IPS-NIHi7 (cell line): ENCODE data around the gene C3orf52.

Experiments used
- DNase-seq: peaks from one replicate; pipeline ENCODE4 v3.0.0; 2012; ENCODE audit warnings: mixed read lengths; ENCODE audit errors: extremely low spot score

C3orf52 gene

GRCh38 chr3:112086875-112087524 lies 811 bp downstream of the C3orf52 start:
- DNase-seq: peak; percentile 29

DNA sequence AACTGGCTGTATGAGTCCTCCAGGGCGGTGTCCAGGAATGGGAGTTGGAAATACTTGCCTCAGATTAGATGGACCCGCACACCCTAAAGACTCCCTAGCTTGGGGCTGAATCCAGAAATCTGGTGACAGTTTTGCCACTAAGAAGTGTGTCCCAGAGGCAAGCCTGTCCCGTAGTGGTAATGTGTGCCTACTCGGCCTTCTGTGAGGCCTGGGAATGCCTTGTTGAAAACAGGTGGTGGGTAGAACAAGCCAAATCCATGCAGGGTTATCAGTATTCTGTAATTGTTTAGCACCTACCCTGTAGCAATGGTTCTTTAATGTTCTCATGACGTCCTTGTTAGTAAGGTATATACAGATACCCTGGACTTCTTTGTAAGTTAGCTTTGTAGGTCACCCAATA lies 1.6 kb downstream of the C3orf52 start:
- no peak for DNase-seq

- DNase-seq: no peak
Observed at GRCh38 chr3:112088944-112089343, 2.8 kb downstream of the C3orf52 start.

DNA sequence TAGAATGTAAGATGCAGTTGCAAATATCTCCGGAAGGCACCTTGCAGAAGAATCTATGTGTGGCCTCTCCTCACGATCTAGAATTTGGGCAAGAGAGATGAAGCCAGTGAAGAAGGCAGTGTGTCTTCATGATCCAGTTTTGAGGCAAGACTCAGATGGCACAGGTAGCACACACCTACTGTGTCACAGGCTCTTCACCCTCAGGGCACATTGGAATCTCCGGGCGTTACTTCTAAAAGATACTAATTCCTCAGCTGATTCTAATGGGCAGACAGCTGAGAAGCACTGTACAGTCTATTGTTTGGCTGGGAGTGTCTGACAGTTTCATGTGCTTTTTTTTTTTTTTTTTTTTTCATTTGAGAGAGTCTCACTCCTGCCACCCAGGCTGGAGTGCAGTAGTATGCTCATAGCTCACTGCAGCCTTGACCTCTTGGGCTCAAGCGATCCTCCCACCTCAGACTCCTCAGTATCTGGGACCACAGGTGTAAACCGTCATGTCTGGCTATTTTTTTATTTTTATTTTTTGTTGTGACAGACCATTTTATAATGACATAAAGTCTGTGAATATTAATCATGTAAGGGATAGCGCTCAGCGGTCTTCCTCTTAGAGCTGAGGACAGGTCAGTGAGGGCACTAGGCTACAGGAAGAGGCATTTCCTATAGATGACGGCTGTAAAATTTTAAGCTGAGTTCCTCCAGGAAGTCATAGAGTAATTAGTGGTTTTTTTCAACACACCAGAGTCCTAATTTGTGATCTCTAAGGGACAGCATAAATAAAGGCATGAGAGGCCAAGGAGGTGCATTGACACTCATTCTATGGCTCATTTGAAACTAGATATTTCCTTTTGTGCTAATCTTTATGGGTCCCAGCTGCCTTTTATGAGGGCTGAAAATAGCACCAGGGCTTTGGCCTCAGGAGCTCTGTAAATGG lies 4.0 kb downstream of the C3orf52 start:
- DNase-seq: no peak

DNA sequence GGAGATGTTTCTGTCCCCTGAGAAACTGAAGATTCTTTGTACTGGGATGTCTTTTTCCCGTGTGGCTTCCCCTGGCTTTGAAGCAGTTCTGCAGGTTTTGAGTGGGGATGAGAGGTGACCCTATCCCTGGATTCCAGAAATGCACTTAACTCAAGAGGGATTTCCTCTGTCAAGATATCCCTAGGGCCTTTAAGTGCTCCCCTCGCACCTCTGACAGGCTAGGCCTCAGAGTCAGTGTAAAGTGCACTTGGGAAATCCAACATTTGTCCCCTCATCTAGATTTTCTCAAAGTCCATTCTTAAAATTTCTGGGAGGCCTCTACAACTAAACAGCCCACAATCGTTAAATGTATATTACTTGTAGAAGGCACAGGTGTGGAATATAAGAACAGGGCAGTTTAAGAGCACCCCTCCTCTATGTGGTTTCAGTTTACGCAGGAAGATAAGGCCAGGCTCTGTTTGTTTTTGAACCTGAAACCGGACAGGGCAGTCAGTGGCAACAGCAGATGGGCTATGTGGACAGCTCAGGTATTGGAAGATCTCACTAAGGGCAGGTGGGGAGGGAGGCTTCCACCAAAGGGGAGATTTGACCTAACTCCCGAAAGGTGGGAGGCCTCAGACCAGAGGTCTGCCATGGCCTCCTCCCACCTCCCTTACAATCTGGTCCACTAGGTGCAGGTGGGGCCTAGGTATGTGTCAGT lies 4.8 kb downstream of the C3orf52 start:
- DNase-seq: no peak

- DNase-seq: peak; percentile 29
Observed at GRCh38 chr3:112092496-112093179, 6.4 kb downstream of the C3orf52 start.

GRCh38 chr3:112093180-112093522 lies 7.0 kb downstream of the C3orf52 start:
- DNase-seq: no peak

- no peak for DNase-seq
Observed at GRCh38 chr3:112095731-112096130, 9.5 kb downstream of the C3orf52 start.

- no peak for DNase-seq
Observed at GRCh38 chr3:112096176-112096575, 10.0 kb downstream of the C3orf52 start.

DNA sequence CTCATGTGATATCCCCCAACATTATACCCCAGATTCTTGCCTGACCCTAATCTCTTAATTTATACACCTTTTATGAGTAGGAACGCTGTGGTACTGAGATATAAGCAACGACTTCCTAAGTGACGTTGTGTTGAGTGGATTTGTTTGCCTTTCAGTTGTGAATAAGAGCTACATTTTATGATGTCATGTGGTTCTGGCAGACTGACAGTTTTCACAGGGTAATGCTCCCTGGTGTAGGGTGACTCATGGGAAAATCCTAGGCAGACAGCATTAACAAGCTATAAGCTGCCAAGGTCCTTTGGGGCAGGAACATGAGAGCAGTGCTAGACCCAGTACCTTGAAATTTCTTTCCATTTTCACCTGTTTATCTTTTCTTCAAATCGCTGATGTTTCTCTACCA lies 11.2 kb downstream of the C3orf52 start:
- no peak for DNase-seq

DNA sequence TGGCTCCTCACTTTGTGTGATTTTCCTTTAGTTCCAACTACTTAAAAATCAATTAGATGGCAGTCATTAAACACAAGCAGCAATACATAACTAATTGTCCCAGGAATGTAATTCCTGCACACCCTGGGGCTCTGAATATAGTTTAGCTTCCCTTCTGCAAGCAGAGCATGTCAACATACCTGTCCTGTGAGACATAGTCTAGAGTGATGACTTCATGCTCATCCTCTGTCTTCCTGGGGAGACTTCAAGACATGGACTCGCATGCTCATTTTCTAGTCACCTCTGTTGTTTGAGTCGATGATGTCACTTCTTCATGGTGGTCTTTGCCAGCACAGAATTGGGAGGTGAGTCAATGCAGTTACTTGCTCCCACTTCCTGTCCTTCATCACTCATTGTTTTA lies 15.7 kb downstream of the C3orf52 start:
- DNase-seq: no peak

GRCh38 chr3:112104774-112105173 lies 18.6 kb downstream of the C3orf52 start:
- no peak for DNase-seq

DNA sequence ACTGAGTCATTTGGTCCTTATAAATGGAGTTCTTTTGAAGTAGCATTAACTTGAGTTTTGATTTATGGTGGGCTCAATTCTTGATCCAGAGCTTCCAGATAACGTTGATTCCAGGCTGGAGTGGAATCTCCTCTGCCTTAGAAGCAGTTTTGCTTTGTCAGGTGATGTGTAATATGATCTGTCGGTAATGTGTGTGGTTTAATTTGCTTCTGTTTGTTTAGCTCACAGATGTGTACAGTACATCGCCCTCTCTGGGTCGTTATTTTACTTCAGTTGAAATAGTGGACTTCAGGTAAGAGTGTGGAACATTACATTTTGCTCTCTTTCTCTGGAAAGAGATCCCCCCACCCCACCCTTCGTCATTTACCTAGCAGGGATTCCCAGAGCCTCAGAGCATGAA lies 23.1 kb downstream of the C3orf52 start:
- no peak for DNase-seq

GRCh38 chr3:112111785-112112402 lies 25.7 kb downstream of the C3orf52 start:
- DNase-seq: peak; percentile 85

DNA sequence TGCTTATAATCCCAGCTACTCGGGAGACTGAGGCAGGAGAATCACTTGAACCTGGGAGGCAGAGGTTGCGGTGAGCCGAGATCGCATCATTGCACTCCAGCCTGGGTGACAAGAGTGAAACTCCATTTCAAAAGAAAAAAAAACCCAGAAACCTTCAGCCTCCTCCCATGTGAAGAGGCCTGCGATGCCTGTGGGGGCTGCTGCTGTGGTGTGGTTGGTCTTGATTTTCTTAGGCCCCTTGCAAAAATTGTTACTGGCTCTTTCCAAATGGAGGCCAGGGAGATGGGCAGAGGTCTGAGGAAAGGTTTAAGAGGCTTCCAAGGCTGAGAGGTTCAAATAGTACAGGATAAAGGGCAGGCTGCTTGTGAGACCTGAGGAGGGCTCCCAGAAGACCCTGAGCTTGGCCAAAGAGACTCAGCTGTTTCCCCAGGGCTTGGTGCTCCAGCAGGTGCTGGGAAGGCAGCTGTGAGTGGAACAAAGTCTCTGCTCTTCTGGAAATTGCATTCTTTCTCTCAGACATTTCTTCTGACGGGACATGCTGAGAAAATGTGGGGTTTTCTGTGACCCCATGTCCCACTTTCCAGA lies 28.5 kb downstream of the C3orf52 start:
- DNase-seq: no peak

DNA sequence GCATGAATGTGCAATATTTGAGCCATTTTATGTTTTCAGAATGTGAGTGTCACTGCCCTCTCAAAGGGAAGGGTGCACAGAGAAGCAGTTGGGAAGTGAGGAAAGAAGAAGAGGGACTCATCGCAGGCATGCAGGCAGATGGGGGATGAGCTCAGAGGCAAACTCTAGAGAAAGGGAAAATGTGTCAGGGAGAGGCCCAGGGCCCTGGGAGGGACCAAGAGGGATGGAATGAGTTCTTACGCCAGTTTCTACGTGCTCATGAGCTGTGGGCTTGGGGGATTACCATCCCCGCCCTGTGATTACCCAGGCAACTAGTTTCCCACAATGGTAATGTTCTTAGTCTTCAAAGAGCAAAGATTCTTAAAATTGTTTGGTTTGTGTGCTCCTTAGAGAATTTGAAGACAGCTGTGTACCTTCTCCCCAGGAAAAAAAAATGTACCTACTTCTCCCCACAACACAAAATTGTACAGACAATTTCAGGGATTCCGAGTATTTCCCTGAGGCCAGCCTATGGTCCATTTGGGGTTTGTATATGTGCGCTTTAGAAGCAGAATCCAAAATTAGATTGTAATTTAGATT lies 29.1 kb downstream of the C3orf52 start:
- no peak for DNase-seq

DNA sequence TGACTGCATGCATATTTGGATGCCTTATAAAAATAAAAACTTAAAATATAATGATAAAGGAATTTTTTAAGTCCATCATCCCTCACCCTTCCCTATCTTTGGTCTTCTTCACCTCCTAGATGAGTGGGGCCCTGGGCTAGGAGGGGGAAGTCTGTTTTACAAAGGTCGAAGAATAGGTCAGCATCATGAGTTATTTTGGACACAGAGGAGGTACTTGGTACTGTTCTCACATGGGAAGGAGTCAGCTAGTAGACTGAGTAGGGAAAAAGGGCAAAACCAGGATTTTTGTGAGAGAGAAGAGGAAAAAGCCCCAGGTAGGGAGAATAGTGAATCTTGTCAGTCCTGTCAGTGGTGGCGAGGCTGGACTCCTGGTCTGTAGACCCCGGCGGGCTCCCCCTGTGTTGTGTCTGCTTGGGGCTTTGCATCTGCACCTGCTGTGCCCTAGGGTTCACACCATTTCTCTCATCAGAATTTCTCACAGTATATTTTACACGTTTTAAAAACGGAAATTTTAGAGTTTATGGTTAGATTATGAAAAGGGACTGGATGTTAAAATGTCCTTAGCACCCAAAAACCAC lies 29.7 kb downstream of the C3orf52 start:
- DNase-seq: no peak

- DNase-seq: no peak
Observed at GRCh38 chr3:112116748-112117186, 30.6 kb downstream of the C3orf52 start.

GRCh38 chr3:112117415-112117814 lies 31.2 kb downstream of the C3orf52 start:
- no peak for DNase-seq

GRCh38 chr3:112117841-112118571 lies 31.8 kb downstream of the C3orf52 start:
- DNase-seq: peak; percentile 26
